Heart left ventricle (tissue), 16 donors: Measurements from ENCODE around the gene CCDC127. TPM values are rescaled to one million over a fixed set of nuclear protein-coding genes. Genes with fewer than 3 reads are reported as not detected.
A peak's percentile ranks its signal among the peaks of the same experiment; 100 is the strongest.

Experiments used
- ATAC-seq, 4 donors: fragments of 200-7000 bp; cut with Tn5 transposase; one replicate each; pipeline ENCODE4 v1.9.1; 2020 to 2022; ENCODE audit warnings: moderate library complexity in 4 of 4, mild to moderate bottlenecking in 3 of 4, moderate number of reproducible peaks in 1 of 4
- DNase-seq, 5 donors: peaks; one replicate each; pipeline ENCODE4 v3.0.0-alpha.2; 2020
- H3K27ac ChIP-seq, 12 donors: fragments of 200-600 bp; sonication (generic) in 4 of 12; one replicate each; pipeline versions ENCODE4 v1.5.0 to v1.8.0; 2016 to 2022; ENCODE audit warnings: mild to moderate bottlenecking in 2 of 12
- H3K27me3 ChIP-seq, 9 donors: fragments of 200-600 bp; sonication (generic) in 2 of 9; one replicate each; pipeline versions ENCODE4 v1.5.1 to v1.8.0; 2016 to 2022; ENCODE audit warnings: mild to moderate bottlenecking in 3 of 9
- H3K36me3 ChIP-seq, 9 donors: fragments of 200-600 bp; sonication (generic) in 2 of 9; one replicate each; pipeline versions ENCODE4 v1.5.0 to v1.8.0; 2018 to 2022; ENCODE audit warnings: mild to moderate bottlenecking in 2 of 9
- H3K4me1 ChIP-seq, 12 donors: fragments of 200-600 bp; sonication (generic) in 4 of 12; one replicate each; pipeline versions ENCODE4 v1.5.0 to v1.8.0; 2016 to 2022; ENCODE audit warnings: mild to moderate bottlenecking in 3 of 12
- H3K4me3 ChIP-seq, 12 donors: fragments of 200-600 bp; sonication (generic) in 4 of 12; one replicate each; pipeline versions ENCODE4 v1.5.0 to v1.8.0; 2017 to 2022; ENCODE audit warnings: mild to moderate bottlenecking in 9 of 12, moderate library complexity in 4 of 12
- H3K9me3 ChIP-seq, 12 donors: fragments of 200-600 bp; sonication (generic) in 4 of 12; one replicate each; pipeline versions ENCODE4 v1.5.0 to v1.8.0; 2016 to 2022; ENCODE audit warnings: mild to moderate bottlenecking in 1 of 12
- POLR2A ChIP-seq, 2 donors: fragments of 450-650 bp; IDR thresholded peaks; one replicate each; pipeline ENCODE4 v1.6.1; 2017; ENCODE audit warnings: antibody characterized with exemption in 2 of 2, mild to moderate bottlenecking in 2 of 2, moderate library complexity in 2 of 2
- whole genome bisulfite sequencing, 4 donors: extraction: QIAGEN DNeasy Blood & Tissue Kit in 2 of 4; methylation state at CpG; one replicate each; pipeline versions ENCODE4 v1.1.5 to v1.1.7; 2013 to 2018; 5-methylcytosine and 5-hydroxymethylcytosine counted together
- intact Hi-C, 10 donors: fragments of 100-400 bp; cut with DNase I; formaldehyde crosslinking; loops; one replicate each; pipeline versions ENCODE4 v1.11.1 to v1.14.2; 2022
- polyA plus RNA-seq, 2 donors: library from polyadenylated mRNA; stranded (reverse); fragments of 200-250 nt; gene quantifications; one replicate each; pipeline ENCODE4 v1.2.3, GENCODE V29; 2013
- total RNA-seq, 9 donors: library from RNA; depleted of rRNA in 2 of 9; stranded (reverse); fragments of >200 nt in 2 of 9; fragmentation: NEBNext Ultra II Directional in 3 of 9; extraction: Animal tissue kit (Norgen Biotek cat#: 25700) in 3 of 9; gene quantifications; one replicate each; pipeline versions ENCODE4 v1.1.0 to v1.2.4, GENCODE V29; 2016 to 2023
- TF ChIP-seq, protein P1 (sequence below), 12 donors: fragments of 200-600 bp; sonication (generic) in 4 of 12; IDR thresholded peaks; one replicate each; pipeline versions ENCODE4 v1.5.0 to v1.8.0; 2018 to 2022; ENCODE audit warnings: antibody characterized with exemption in 12 of 12, mild to moderate bottlenecking in 5 of 12
- donor health status: ischemic (EF 13 %, LVEDD 7.1; RV severe dilation, severe dysfunction).
- donor health status: healthy with polysubstance abuse.
- donor health status: DM: no; HTN: yes; CAD: no.
- donor health status: DM: no; HTN: no; CAD: no.
- donor health status: ischemic (EF 25% LVEDD 6.9; RV normal size, moderate dysfunction).
- donor health status: ischemic (EF 25% LVEDD 5.7; RV mildly dilated, moderate dysfunction).
- donor health status: healthy.
- donor health status: DM: yes; HTN: yes; CAD: no.
- donor health status: ischemic (EF 35%, LVEDD 5.7; RV mildly dilated, moderate dysfunction).
- donor health status: nonischemic (EF 11% LVEDD 7.7; RV severe dilation, severe dysfunction).
- donor health status: DM: yes; HTN: yes; CAD: no.
- donor health status: PGD.
- donor health status: ischemic (EF 29% LVEDD 5.4; RV normal size, mild dysfunction).
- donor health status: nonischemic (EF 23%, LVEDD 6.1; RV moderate dilation, normal function).

The CCDC127 gene
- total and polyA plus RNA-seq, 11 donors, result 4.8 to 10.3 (median 7.5) TPM

DNA sequence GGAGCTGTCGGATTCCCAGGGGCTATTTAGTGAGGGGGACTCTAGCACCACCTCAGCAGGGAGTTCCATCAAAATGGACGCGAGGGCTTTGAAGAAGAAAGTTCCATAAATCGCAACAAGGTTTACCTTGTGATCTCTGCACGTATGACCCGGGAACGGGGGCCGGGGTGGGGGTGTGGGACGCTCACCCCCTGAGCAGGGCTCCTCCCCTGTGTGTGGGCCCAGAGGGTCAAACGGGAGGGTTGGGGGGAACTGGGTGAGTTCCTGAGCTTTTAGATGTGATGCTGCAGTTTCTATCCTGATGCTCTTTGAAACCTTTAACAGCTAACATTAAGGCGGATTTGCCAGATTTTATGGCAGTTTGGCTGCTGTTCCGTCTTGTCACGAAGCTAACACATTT lies 45.5 kb downstream of the CCDC127 start:
- WGBS, 4 donors, result 87 to 91% (median 89%) methylated on average over 13 of the region's 13 CpGs
- intact Hi-C loops, result no loop called here
- ATAC-seq (no peak), DNase-seq (peak in 1 of 5 donors; percentile 6)
- TF ChIP-seq, protein P1, sequence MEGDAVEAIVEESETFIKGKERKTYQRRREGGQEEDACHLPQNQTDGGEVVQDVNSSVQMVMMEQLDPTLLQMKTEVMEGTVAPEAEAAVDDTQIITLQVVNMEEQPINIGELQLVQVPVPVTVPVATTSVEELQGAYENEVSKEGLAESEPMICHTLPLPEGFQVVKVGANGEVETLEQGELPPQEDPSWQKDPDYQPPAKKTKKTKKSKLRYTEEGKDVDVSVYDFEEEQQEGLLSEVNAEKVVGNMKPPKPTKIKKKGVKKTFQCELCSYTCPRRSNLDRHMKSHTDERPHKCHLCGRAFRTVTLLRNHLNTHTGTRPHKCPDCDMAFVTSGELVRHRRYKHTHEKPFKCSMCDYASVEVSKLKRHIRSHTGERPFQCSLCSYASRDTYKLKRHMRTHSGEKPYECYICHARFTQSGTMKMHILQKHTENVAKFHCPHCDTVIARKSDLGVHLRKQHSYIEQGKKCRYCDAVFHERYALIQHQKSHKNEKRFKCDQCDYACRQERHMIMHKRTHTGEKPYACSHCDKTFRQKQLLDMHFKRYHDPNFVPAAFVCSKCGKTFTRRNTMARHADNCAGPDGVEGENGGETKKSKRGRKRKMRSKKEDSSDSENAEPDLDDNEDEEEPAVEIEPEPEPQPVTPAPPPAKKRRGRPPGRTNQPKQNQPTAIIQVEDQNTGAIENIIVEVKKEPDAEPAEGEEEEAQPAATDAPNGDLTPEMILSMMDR (IDR thresholded peaks at IDR 0.05), result no peak
- TF ChIP-seq POLR2A (IDR thresholded peaks at IDR 0.05), result no peak
- no peak overlapping the region for H3K27ac ChIP-seq
- no peaks in the 10 kb centered on the region for H3K27me3 ChIP-seq
- H3K9me3 ChIP-seq, result no peaks in the 10 kb centered on the region
- H3K36me3 ChIP-seq, result no peaks in the 10 kb centered on the region
- H3K4me3 ChIP-seq, result no peak overlapping the region
- H3K4me1 ChIP-seq, result peaks cover 0 to 17% (median 8%) of the 10 kb centered on the region in 12 donors

GRCh38 chr5:171801-172331 lies 46.1 kb downstream of the CCDC127 start:
- DNase-seq (peak in 2 of 5 donors; percentile 11 to 26), ATAC-seq (no peak)
- WGBS, 4 donors, result 90 to 92% (median 90%) methylated on average over 10 to 23 of the region's 23 CpGs
- intact Hi-C loops, result no loop called here
- Histone ChIP-seq H3K4me1 (peaks cover 0 to 17% (median 8%) of the 10 kb centered on the region in 12 donors), H3K27ac (no peak overlapping the region), H3K36me3 (no peaks in the 10 kb centered on the region), H3K9me3 (no peaks in the 10 kb centered on the region), H3K27me3 (no peaks in the 10 kb centered on the region), H3K4me3 (no peak overlapping the region)
- TF ChIP-seq, protein P1 (IDR thresholded peaks at IDR 0.05), result no peak
- TF ChIP-seq POLR2A (IDR thresholded peaks at IDR 0.05), result no peak

DNA sequence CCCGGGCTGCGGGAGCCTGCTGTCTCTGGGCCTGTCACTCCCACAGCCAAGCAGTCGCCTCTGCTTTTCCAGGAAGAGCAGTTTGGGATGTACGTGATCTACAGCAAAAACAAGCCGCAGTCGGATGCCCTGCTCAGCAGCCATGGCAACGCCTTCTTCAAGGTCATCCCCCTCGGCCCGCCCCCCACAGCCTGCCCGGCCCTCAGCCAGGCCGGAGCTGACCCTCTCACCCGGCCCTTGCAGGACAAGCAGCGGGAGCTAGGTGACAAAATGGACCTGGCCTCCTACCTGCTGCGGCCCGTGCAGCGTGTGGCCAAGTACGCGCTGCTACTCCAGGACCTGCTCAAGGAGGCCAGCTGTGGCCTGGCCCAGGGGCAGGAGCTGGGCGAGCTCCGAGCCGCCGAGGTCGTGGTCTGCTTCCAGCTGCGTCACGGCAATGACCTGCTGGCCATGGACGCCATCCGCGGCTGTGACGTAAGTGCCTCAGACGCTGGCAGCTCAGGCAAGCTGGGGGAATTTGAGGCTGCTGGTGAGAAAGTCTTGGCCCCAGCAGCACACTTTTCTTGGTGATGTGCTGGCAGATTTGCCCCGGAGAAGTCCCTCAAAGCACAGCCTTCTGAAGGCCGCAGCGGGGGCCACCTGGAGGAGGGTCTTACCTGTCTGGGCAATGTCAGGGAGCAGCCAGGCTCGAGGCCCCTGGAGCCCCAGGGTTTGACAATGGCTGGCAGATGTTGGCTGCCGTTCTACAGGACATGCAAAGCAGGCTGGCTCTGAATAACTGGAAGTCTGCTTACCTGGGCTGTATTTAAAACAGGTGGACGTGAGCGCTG lies 46.8 kb downstream of the CCDC127 start:
- H3K27ac ChIP-seq, result no peak overlapping the region
- DNase-seq (no peak), ATAC-seq (no peak)
- no peaks in the 10 kb centered on the region for H3K27me3 ChIP-seq
- peaks cover 0 to 17% (median 8%) of the 10 kb centered on the region in 12 donors for H3K4me1 ChIP-seq
- H3K4me3 ChIP-seq, result no peak overlapping the region
- H3K36me3 ChIP-seq, result no peaks in the 10 kb centered on the region
- TF ChIP-seq, protein P1 (IDR thresholded peaks at IDR 0.05), result no peak
- TF ChIP-seq POLR2A (IDR thresholded peaks at IDR 0.05), result no peak
- 81 to 84% (median 83%) methylated on average over 12 to 37 of the region's 37 CpGs for WGBS, 4 donors
- intact Hi-C loops, result no loop called here
- H3K9me3 ChIP-seq, result no peaks in the 10 kb centered on the region

- peak overlapping the region in 3 of 12 donors; percentile 19 to 40 (median 27) for H3K27ac ChIP-seq
- DNase-seq, result no peak
- no peaks in the 10 kb centered on the region for H3K36me3 ChIP-seq
- peaks cover 0 to 17% (median 8%) of the 10 kb centered on the region in 12 donors for H3K4me1 ChIP-seq
- no peaks in the 10 kb centered on the region for H3K27me3 ChIP-seq
- ATAC-seq, result no peak
- intact Hi-C loops, result no loop called here
- TF ChIP-seq, protein P1 (IDR thresholded peaks at IDR 0.05), result no peak
- no peak for TF ChIP-seq POLR2A (IDR thresholded peaks at IDR 0.05)
- no peak overlapping the region for H3K4me3 ChIP-seq
- 53 to 65% (median 56%) methylated on average over 12 of the region's 12 CpGs for WGBS, 4 donors
- no peaks in the 10 kb centered on the region for H3K9me3 ChIP-seq
Measured at GRCh38 chr5:169728-170094, 48.2 kb downstream of the CCDC127 start.
